ENCODE measurements around the gene NT5DC2. TPM values are rescaled to one million over a fixed set of nuclear protein-coding genes. Genes with fewer than 3 reads are reported as not detected.

NT5DC2 gene
- total and polyA plus RNA-seq, 2 experiments from 2014 or later = 166 to 167 TPM

- 77% methylated on average over 14 of the region's 14 CpGs for WGBS (ENCODE audit: low lambda C conversion rate, missing lambda C conversion rate)
- no peak for DNase-seq (ENCODE audit: low spot score)
- peak overlapping the region; percentile 72 for H3K27ac ChIP-seq
- peaks cover 48% of the 10 kb centered on the region for H3K4me1 ChIP-seq (ENCODE audit: insufficient read depth)
- H3K9me2 ChIP-seq (replicated peaks; ENCODE audit: insufficient read depth) = no peaks in the 10 kb centered on the region
- H4K20me1 ChIP-seq (ENCODE audit: insufficient read depth, poor library complexity, severe bottlenecking) = peaks cover 5% of the 10 kb centered on the region
- peak overlapping the region; percentile 9 for H2AFZ ChIP-seq
- no peak for TF ChIP-seq EZH2phosphoT487 (IDR thresholded peaks at IDR 0.05; ENCODE audit: low read depth, severe bottlenecking, unreplicated experiment)
- H3K79me2 ChIP-seq = peaks cover 53% of the 10 kb centered on the region
- no peaks in the 10 kb centered on the region for H3K36me3 ChIP-seq (replicated peaks; ENCODE audit: insufficient read depth, low read depth)
- peak overlapping the region; percentile 94 for H3K4me2 ChIP-seq
- no peaks in the 10 kb centered on the region for H3K27me3 ChIP-seq
- H3K9me3 ChIP-seq (ENCODE audit: low read depth) = no peaks in the 10 kb centered on the region
- no peak overlapping the region for H3K4me3 ChIP-seq
These were observed 1.7 kb downstream of the NT5DC2 start for GRCh38 chr3:52531860-52532516.

- peaks cover 52% of the 10 kb centered on the region for H3K4me1 ChIP-seq (ENCODE audit: insufficient read depth)
- no peak for DNase-seq (ENCODE audit: low spot score)
- peak overlapping the region; percentile 72 for H3K27ac ChIP-seq
- TF ChIP-seq EZH2 (IDR thresholded peaks at IDR 0.05; ENCODE audit: borderline replicate concordance) (no peak), EZH2phosphoT487 (IDR thresholded peaks at IDR 0.05; ENCODE audit: low read depth, severe bottlenecking, unreplicated experiment) (no peak)
- TF ChIP-seq, protein P1, sequence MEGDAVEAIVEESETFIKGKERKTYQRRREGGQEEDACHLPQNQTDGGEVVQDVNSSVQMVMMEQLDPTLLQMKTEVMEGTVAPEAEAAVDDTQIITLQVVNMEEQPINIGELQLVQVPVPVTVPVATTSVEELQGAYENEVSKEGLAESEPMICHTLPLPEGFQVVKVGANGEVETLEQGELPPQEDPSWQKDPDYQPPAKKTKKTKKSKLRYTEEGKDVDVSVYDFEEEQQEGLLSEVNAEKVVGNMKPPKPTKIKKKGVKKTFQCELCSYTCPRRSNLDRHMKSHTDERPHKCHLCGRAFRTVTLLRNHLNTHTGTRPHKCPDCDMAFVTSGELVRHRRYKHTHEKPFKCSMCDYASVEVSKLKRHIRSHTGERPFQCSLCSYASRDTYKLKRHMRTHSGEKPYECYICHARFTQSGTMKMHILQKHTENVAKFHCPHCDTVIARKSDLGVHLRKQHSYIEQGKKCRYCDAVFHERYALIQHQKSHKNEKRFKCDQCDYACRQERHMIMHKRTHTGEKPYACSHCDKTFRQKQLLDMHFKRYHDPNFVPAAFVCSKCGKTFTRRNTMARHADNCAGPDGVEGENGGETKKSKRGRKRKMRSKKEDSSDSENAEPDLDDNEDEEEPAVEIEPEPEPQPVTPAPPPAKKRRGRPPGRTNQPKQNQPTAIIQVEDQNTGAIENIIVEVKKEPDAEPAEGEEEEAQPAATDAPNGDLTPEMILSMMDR (IDR thresholded peaks at IDR 0.05; ENCODE audit: poor library complexity) = no peak
- H3K4me3 ChIP-seq = no peak overlapping the region
- H3K9me2 ChIP-seq (replicated peaks; ENCODE audit: insufficient read depth) = no peaks in the 10 kb centered on the region
- H2AFZ ChIP-seq = no peak overlapping the region
- no peaks in the 10 kb centered on the region for H3K27me3 ChIP-seq
- H3K79me2 ChIP-seq = peaks cover 53% of the 10 kb centered on the region
- peak overlapping the region; percentile 94 for H3K4me2 ChIP-seq
- 93% methylated on average over 10 of the region's 10 CpGs for WGBS (ENCODE audit: low lambda C conversion rate, missing lambda C conversion rate)
- no peaks in the 10 kb centered on the region for H3K9me3 ChIP-seq (ENCODE audit: low read depth)
- H4K20me1 ChIP-seq (ENCODE audit: insufficient read depth, poor library complexity, severe bottlenecking) = peaks cover 5% of the 10 kb centered on the region
- no peaks in the 10 kb centered on the region for H3K36me3 ChIP-seq (replicated peaks; ENCODE audit: insufficient read depth, low read depth)
These were observed 2.5 kb downstream of the NT5DC2 start for GRCh38 chr3:52530918-52531826.

DNA sequence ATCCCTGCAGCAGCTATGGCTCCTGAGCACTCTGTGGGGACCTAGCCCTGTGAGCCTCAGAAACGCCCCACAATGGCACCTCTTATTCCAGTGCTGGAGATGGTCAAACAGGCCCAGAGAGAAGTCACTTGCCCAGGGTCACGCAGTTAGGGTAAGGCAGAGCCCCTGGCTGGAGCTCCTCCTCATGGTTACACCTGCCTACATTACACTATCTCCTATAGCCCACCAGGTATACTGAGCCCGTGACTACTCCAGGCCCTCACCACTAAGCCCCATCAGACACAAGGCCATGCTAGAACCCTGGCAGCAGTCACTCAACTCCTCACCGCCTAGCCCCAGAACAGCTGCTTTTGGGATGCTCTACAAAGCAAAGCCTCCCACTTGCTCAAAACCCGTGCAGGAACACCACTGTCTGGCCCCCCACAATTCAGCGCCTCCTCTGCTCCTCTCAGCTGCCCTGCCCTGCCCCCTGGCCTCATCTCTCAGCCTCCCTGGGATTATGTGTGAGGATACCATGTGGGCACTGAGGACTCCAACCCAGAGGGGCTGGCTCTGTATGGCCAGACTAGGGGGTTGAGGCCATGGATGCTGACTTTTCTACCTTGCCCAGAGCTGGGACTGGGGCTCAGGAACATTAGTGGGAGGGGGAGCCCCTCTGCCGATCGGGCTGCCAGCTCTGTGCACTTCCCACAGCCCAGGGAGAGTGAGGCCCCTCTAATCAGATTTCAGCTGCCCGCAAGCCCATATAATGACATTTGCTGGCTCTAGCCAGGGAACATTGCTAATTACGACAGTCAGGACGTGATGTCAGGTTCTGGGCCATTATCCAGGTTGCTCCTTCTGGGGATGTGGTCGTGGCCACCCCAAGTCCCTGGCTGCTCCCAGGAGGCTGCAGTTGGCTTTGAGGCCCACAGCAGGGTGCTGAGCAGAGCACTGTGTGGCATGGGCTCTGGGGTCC is 4.0 kb downstream of the NT5DC2 start:
- H3K27ac ChIP-seq = peak overlapping the region; percentile 62
- no peaks in the 10 kb centered on the region for H3K9me2 ChIP-seq (replicated peaks; ENCODE audit: insufficient read depth)
- no peaks in the 10 kb centered on the region for H3K27me3 ChIP-seq
- no peak for DNase-seq (ENCODE audit: low spot score)
- no peak overlapping the region for H3K4me3 ChIP-seq
- no peaks in the 10 kb centered on the region for H3K36me3 ChIP-seq (replicated peaks; ENCODE audit: insufficient read depth, low read depth)
- peaks cover 48% of the 10 kb centered on the region for H3K79me2 ChIP-seq
- H3K9me3 ChIP-seq (ENCODE audit: low read depth) = no peaks in the 10 kb centered on the region
- peak overlapping the region; percentile 94 for H3K4me2 ChIP-seq
- peaks cover 41% of the 10 kb centered on the region for H3K4me1 ChIP-seq (ENCODE audit: insufficient read depth)
- TF ChIP-seq EZH2phosphoT487 (IDR thresholded peaks at IDR 0.05; ENCODE audit: low read depth, severe bottlenecking, unreplicated experiment) (no peak), EZH2 (IDR thresholded peaks at IDR 0.05; ENCODE audit: borderline replicate concordance) (no peak)
- TF ChIP-seq, protein P1 (IDR thresholded peaks at IDR 0.05; ENCODE audit: poor library complexity) = no peak
- WGBS (ENCODE audit: low lambda C conversion rate, missing lambda C conversion rate) = 79% methylated on average over 12 of the region's 12 CpGs
- peaks cover 5% of the 10 kb centered on the region for H4K20me1 ChIP-seq (ENCODE audit: insufficient read depth, poor library complexity, severe bottlenecking)
- H2AFZ ChIP-seq = no peak overlapping the region
